Bronchial epithelial cell (primary cell): ENCODE measurements around the gene CD164L2. TPM values are rescaled to one million over a fixed set of nuclear protein-coding genes. Genes with fewer than 3 reads are reported as not detected.
A peak's percentile ranks its signal among the peaks of the same experiment; 100 is the strongest.

ENCODE experiments used
- DNase-seq: peaks from one replicate; pipeline ENCODE4 v3.0.0-alpha.2; 2010; ENCODE audit warnings: low read depth
- FAIRE-seq: peaks from 2 replicates; lab custom pipeline; 2011; peaks lifted over from hg19 to GRCh38; lab: Jason Lieb, UNC
- H3K27me3 ChIP-seq: 2 replicates; pipeline ENCODE4 v1.5.1; 2011; ENCODE audit warnings: low read length; ENCODE audit not compliant: control insufficient read depth, insufficient read depth
- H3K36me3 ChIP-seq: 2 replicates; pipeline ENCODE4 v1.5.1; 2011; ENCODE audit warnings: low read length; ENCODE audit not compliant: control insufficient read depth, insufficient read depth
- H3K4me3 ChIP-seq: 2 replicates; pipeline ENCODE4 v1.5.1; 2011; ENCODE audit warnings: mild to moderate bottlenecking, low read depth, low read length, control low read depth
- CTCF ChIP-seq: IDR thresholded peaks from 2 replicates; pipeline ENCODE4 v1.5.1; 2011; ENCODE audit warnings: mild to moderate bottlenecking, moderate library complexity, low read length, control low read depth, inconsistent platforms; ENCODE audit not compliant: insufficient read depth, severe bottlenecking
- total RNA-seq: library from RNA; depleted of rRNA; stranded (reverse); fragments of >200 nt; gene quantifications from 2 replicates; pipeline ENCODE4 v1.2.1, GENCODE V29; 2014

CD164L2 gene
- total RNA-seq, 1 donor from 2014 or later: 1.1 TPM

GRCh38 chr1:27364696-27365371 lies 18.3 kb downstream of the CD164L2 start:
- no peak for TF ChIP-seq CTCF
- Histone ChIP-seq H3K36me3 (peaks cover 41% of the 10 kb centered on the region), H3K27me3 (no peaks in the 10 kb centered on the region), H3K4me3 (peak overlapping the region; percentile 75)
- FAIRE-seq (no peak), DNase-seq (no peak)

DNA sequence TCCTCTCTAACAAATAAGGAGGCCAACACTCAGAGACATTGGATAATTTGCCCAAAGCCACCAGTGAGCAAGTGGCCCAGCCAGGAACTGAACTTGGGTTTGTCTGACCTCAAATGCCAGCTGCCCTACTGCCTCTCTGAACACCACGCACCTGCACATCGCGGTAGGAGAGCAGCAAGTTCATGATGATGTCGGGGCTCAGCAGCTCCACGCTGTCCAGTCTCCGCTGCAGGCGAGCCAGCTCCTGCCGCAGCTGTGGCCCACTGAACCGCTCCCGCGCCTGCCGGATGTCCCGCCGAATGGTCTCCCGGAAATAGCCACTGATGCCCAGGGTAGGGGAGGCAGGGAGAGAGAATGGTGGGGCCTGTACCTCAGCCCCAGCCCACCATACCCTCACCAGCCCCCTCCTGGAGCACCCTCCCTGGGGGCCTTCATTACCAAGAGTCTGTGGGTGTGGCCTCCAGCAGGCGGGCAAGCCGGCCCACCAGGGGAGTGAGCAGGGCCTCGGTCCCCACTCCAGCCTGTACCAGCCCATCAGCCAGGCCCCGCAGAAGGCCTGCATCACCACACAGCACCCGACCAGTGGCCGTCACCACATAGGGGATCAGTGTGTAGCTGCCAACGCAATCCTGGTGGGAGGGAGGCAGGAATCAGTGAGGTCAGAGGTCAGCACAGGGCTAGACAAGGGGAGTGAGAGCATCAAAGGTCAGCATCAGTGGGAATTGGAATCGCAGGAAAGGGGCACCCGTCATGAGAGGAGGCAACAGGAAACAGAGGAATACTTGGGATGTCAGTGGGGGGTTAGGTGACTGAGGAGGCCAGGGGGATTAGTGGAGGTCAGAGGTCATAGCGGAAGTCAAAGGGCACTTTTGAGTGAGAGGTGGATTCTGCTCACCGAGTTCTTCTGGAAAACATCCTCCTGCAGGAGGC lies 19.1 kb downstream of the CD164L2 start:
- peaks cover 47% of the 10 kb centered on the region for H3K36me3 ChIP-seq
- H3K27me3 ChIP-seq: no peaks in the 10 kb centered on the region
- TF ChIP-seq CTCF: no peak
- H3K4me3 ChIP-seq: no peak overlapping the region
- FAIRE-seq (no peak), DNase-seq (no peak)

DNA sequence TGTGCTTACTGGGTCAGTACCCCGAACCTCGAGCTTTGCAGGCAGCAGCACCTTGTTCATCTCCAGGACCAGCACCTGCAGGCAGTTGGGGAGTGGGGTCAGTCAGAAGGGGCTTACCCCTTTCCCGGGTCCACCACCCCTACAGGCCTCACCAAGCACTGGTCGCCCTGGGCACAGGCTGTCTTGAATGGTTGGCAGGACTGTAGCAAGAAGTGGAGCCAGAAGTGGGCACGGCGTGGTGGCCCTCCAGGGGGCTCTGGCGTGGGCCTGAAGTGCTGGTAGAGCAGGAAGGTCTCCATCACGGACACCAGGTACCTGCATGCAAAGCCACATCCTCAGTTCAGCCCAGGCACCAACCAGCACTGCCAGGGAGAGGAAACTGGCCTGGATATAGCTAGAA lies 21.6 kb downstream of the CD164L2 start:
- no peak for FAIRE-seq
- TF ChIP-seq CTCF: no peak
- Histone ChIP-seq H3K4me3 (no peak overlapping the region), H3K36me3 (peaks cover 65% of the 10 kb centered on the region), H3K27me3 (no peaks in the 10 kb centered on the region)
- DNase-seq: no peak

DNA sequence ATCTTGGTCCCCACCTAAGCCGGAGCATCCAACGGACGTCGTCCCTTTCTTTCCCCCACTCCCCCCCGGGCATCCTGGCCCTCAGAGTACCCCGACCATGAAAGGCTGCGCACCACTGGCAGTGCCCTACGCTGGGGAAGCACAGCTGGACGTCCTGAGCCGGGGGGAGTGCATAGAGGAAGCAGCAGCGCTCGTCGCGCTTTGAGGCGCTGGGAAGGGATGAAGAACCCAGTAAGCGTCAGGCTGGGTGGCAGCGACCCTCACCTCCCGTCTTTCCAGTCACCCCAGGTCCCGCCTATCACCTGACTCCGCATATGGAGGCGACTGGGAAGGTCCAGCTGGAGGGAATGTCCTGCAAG lies 22.1 kb downstream of the CD164L2 start:
- no peaks in the 10 kb centered on the region for H3K27me3 ChIP-seq
- no peak overlapping the region for H3K4me3 ChIP-seq
- peaks cover 68% of the 10 kb centered on the region for H3K36me3 ChIP-seq
- no peak for TF ChIP-seq CTCF
- FAIRE-seq (no peak), DNase-seq (no peak)

DNA sequence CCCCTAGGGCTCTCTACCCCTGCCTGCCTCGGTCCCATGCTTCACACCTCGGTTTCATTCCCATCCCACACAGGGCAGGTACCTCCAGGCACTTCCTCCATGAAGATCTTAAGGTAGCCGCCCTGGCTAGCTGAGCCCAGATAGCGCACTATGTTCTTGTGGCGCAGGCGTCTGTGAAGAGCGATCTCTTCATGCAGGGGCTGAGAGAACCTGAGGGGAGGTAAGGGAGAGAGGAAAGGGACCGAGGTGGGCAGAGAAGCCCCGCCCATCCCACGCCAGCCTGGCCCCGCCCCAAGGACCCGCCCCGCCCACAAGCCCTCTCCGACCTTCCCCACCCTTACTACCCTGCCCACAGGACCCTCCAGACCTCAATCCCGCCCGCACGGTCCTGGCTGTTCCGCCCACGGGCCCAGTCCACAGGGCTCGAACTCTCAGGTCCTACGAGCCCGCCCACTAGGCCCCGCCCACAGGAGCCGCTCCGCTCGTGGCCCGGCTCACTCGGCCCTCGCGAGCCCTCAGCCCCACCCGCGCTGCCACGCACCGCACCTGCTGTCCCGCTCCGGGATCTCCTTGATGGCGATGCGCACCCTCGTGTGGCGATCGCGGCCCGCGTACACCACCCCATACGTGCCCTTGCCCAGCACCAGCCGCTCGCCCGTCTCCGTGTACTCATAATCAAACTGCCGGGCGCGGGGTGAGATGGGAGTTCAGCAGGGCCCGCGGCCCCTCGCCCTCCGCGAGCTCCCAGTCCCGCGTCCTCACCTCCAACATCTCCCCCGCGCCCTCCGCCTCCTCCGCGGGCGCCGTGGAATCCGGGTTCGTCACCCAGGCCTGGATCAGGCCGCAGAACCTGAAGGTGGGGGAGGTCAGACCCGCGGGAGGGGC lies 22.7 kb downstream of the CD164L2 start:
- no peak for TF ChIP-seq CTCF

More for the DNA sequence above, 22.7 kb downstream of the CD164L2 start:
- Histone ChIP-seq H3K4me3 (no peak overlapping the region), H3K36me3 (peaks cover 69% of the 10 kb centered on the region), H3K27me3 (no peaks in the 10 kb centered on the region)
- FAIRE-seq (no peak), DNase-seq (no peak)
